ENCODE results near the gene MAGEB3. TPM values are rescaled to one million over a fixed set of nuclear protein-coding genes. Genes with fewer than 3 reads are reported as not detected.

Gene MAGEB3
- polyA plus RNA-seq, 1 donor (not counting 4 experiments of a cell fraction or from before 2014, with no cell fraction given): not detected

DNA sequence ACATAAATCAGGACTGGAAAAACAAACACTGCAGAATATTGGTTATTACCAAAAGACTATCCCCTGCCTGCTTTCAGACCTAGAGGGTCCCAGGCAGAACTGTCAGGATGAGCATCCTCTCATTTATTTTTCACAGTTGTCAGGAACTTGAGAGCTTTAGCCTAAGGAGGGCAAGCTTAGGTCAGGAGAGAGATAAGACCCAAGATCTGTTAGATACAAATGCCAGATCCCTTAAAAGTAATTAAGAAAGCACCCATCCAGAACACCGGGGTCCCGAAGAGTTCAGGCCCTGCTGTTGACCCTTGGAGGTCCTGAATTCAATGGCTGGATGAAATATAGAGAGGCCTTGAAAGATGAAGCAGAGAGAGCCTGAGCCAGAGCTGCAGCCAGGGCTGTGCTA lies 5.9 kb upstream of the MAGEB3 start:
- no peaks in the 10 kb centered on the region for H3K9me1 ChIP-seq (ENCODE audit: control insufficient read depth, extremely low read depth, insufficient read depth, low read length)
- H3K4me1 ChIP-seq (ENCODE audit: control insufficient read depth, extremely low read depth, insufficient read depth, low read length): no peaks in the 10 kb centered on the region
- dilution Hi-C loops (cut with MboI; ENCODE audit: extremely low pct_ligation_motif_present, low sequenced_read_pairs): no loop called here
- H3K36me3 ChIP-seq (ENCODE audit: control insufficient read depth in 2 of 2, extremely low read depth in 1 of 2, insufficient read depth in 2 of 2, low read length in 2 of 2): no peaks in the 10 kb centered on the region
- H3K9ac ChIP-seq (ENCODE audit: control insufficient read depth, extremely low read depth, insufficient read depth, low read length): no peak overlapping the region
- no peaks in the 10 kb centered on the region for H3K27me3 ChIP-seq (ENCODE audit: control insufficient read depth, extremely low read depth, insufficient read depth, low read length)
- no peaks in the 10 kb centered on the region for H3K9me3 ChIP-seq (ENCODE audit: control insufficient read depth, low read depth, low read length)
- H2AFZ ChIP-seq (ENCODE audit: control insufficient read depth, low read length): no peak overlapping the region
- no peak overlapping the region for H3K4me3 ChIP-seq (ENCODE audit: control insufficient read depth in 2 of 3, extremely low read depth in 1 of 3, insufficient read depth in 2 of 3, low read depth in 1 of 3, low read length in 3 of 3)
- TF ChIP-seq EZH2 (IDR thresholded peaks at IDR 0.05; ENCODE audit: low read length): no peak
- no peak for TF ChIP-seq CTCF (optimal IDR thresholded peaks at IDR 0.05 in 1 of 3, IDR thresholded peaks at IDR 0.05 in 1 of 3, conservative IDR thresholded peaks at IDR 0.05 in 1 of 3; ENCODE audit: extremely low read depth in 1 of 3, insufficient read depth in 2 of 3, low read length in 3 of 3)
- FAIRE-seq: no peak
- no peak overlapping the region for H3K27ac ChIP-seq (ENCODE audit: control insufficient read depth, insufficient read depth, low read length)
- no peak for DNase-seq (ENCODE audit: low read depth, low spot score)
- no peaks in the 10 kb centered on the region for H3K79me2 ChIP-seq (ENCODE audit: control insufficient read depth, insufficient read depth, low read length)
- H4K20me1 ChIP-seq (ENCODE audit: control insufficient read depth, extremely low read depth, insufficient read depth, low read length): no peaks in the 10 kb centered on the region
- no peak overlapping the region for H3K4me2 ChIP-seq (ENCODE audit: control insufficient read depth, extremely low read depth, insufficient read depth, low read depth, low read length)

DNA sequence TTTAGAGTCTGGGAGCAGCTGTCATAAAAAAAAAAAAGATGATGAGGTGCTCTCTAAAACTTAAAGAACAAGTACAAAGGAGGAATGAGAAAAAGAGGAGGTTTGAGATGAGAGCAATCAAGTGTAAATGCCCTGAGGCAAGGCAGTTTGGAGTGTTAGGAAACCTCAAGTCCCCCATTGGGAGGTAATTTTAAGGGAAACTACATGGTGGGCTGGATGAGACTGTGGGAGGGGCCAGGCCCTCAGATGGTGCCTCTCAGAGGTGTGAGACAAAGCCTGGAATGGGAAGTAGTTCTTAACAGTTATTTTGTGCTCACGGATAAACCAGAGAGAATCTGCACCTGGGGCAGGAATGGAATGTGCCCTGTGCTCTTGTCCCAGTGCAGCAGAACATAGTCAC lies 1.9 kb upstream of the MAGEB3 start:
- H3K9ac ChIP-seq (ENCODE audit: control insufficient read depth, extremely low read depth, insufficient read depth, low read length): no peak overlapping the region
- DNase-seq (ENCODE audit: low read depth, low spot score) (no peak), FAIRE-seq (no peak)
- no peaks in the 10 kb centered on the region for H3K9me3 ChIP-seq (ENCODE audit: control insufficient read depth, low read depth, low read length)
- TF ChIP-seq EZH2 (IDR thresholded peaks at IDR 0.05; ENCODE audit: low read length) (no peak), CTCF (optimal IDR thresholded peaks at IDR 0.05 in 1 of 3, IDR thresholded peaks at IDR 0.05 in 1 of 3, conservative IDR thresholded peaks at IDR 0.05 in 1 of 3; ENCODE audit: extremely low read depth in 1 of 3, insufficient read depth in 2 of 3, low read length in 3 of 3) (no peak)
- no peaks in the 10 kb centered on the region for H3K9me1 ChIP-seq (ENCODE audit: control insufficient read depth, extremely low read depth, insufficient read depth, low read length)
- dilution Hi-C loops (cut with MboI; ENCODE audit: extremely low pct_ligation_motif_present, low sequenced_read_pairs): no loop called here
- H3K79me2 ChIP-seq (ENCODE audit: control insufficient read depth, insufficient read depth, low read length): no peaks in the 10 kb centered on the region
- H3K4me2 ChIP-seq (ENCODE audit: control insufficient read depth, extremely low read depth, insufficient read depth, low read depth, low read length): no peak overlapping the region
- no peaks in the 10 kb centered on the region for H4K20me1 ChIP-seq (ENCODE audit: control insufficient read depth, extremely low read depth, insufficient read depth, low read length)
- no peaks in the 10 kb centered on the region for H3K36me3 ChIP-seq (ENCODE audit: control insufficient read depth in 2 of 2, extremely low read depth in 1 of 2, insufficient read depth in 2 of 2, low read length in 2 of 2)
- H3K27ac ChIP-seq (ENCODE audit: control insufficient read depth, insufficient read depth, low read length): no peak overlapping the region
- no peaks in the 10 kb centered on the region for H3K27me3 ChIP-seq (ENCODE audit: control insufficient read depth, extremely low read depth, insufficient read depth, low read length)
- H3K4me1 ChIP-seq (ENCODE audit: control insufficient read depth, extremely low read depth, insufficient read depth, low read length): no peaks in the 10 kb centered on the region
- H2AFZ ChIP-seq (ENCODE audit: control insufficient read depth, low read length): no peak overlapping the region
- H3K4me3 ChIP-seq (ENCODE audit: control insufficient read depth in 2 of 3, extremely low read depth in 1 of 3, insufficient read depth in 2 of 3, low read depth in 1 of 3, low read length in 3 of 3): no peak overlapping the region

Measured in keratinocyte (primary cell).